Fibroblast of villous mesenchyme (primary cell): ENCODE data around the gene CANT1. TPM values are rescaled to one million over a fixed set of nuclear protein-coding genes. Genes with fewer than 3 reads are reported as not detected.
A peak's percentile ranks its signal among the peaks of the same experiment; 100 is the strongest.

Experiments
- DNase-seq: peaks from one replicate; pipeline ENCODE4 v3.0.0-alpha.2; 2010; ENCODE audit warnings: low read depth
- H3K4me3 ChIP-seq: 2 replicates; pipeline ENCODE4 v1.5.1; 2011; ENCODE audit warnings: low read depth, mild to moderate bottlenecking, low read length
- CTCF ChIP-seq: IDR thresholded peaks from 2 replicates; pipeline ENCODE4 v1.5.1; 2012; ENCODE audit warnings: low read depth, mild to moderate bottlenecking, low read length; ENCODE audit not compliant: insufficient read depth
- total RNA-seq: library from RNA; depleted of rRNA; stranded (reverse); fragments of >200 nt; gene quantifications from 2 replicates; pipeline ENCODE4 v1.2.3, GENCODE V29; 2012

Gene CANT1
- total RNA-seq, 1 donor = 63.9 TPM

GRCh38 chr17:79038545-79039135 lies 29.1 kb upstream of the CANT1 start:
- TF ChIP-seq CTCF = no peak
- H3K4me3 ChIP-seq = no peak overlapping the region
- DNase-seq = peak; percentile 97

GRCh38 chr17:79036596-79036995 lies 27.0 kb upstream of the CANT1 start:
- no peak for TF ChIP-seq CTCF
- no peak overlapping the region for H3K4me3 ChIP-seq
- DNase-seq = peak; percentile 96

- no peak overlapping the region for H3K4me3 ChIP-seq
- TF ChIP-seq CTCF = no peak
- no peak for DNase-seq
These were observed 26.6 kb upstream of the CANT1 start for GRCh38 chr17:79036181-79036580.

GRCh38 chr17:79035686-79036085 lies 26.1 kb upstream of the CANT1 start:
- no peak for TF ChIP-seq CTCF
- DNase-seq = no peak
- H3K4me3 ChIP-seq = no peak overlapping the region

GRCh38 chr17:79034931-79035485 lies 25.4 kb upstream of the CANT1 start:
- DNase-seq = no peak
- TF ChIP-seq CTCF = no peak

GRCh38 chr17:79033741-79034501 lies 24.4 kb upstream of the CANT1 start:
- peak; percentile 51 for DNase-seq
- no peak for TF ChIP-seq CTCF

More at GRCh38 chr17:79034931-79035485, 25.4 kb upstream of the CANT1 start:
- no peak overlapping the region for H3K4me3 ChIP-seq

More at GRCh38 chr17:79033741-79034501, 24.4 kb upstream of the CANT1 start:
- H3K4me3 ChIP-seq = no peak overlapping the region
